ENCODE data around the gene CYP17A1. TPM values are rescaled to one million over a fixed set of nuclear protein-coding genes. Genes with fewer than 3 reads are reported as not detected.
A peak's percentile ranks its signal among the peaks of the same experiment; 100 is the strongest.

CYP17A1 gene
- total and polyA plus RNA-seq, 2 donors: 0.14 to 0.32 TPM

DNA sequence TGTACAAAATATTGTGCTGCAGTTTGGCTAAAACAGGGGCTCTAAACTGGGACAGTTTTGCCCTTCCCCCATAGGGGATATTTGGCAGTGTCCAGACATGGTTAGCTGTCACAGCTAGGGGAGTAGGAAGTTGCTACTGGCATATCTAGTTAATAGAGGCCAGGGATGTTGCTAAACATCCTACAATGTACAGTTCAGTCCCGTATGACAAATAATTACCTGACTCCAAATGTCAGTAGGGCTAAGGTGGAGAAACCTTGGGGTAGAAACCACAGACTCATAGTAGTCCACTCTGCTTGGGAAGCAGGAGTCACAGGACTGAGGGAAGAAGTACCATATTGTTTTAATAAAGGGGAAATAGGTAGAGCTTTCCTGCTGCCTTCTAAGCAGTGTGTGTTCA is 53.6 kb downstream of the CYP17A1 start:
- Histone ChIP-seq H3K4me3 (ENCODE audit: low read length in 2 of 2) (no peak overlapping the region), H3K27me3 (ENCODE audit: control insufficient read depth in 2 of 2, insufficient read depth in 1 of 2, low read length in 1 of 2) (no peaks in the 10 kb centered on the region), H3K36me3 (ENCODE audit: control insufficient read depth in 2 of 2, insufficient read depth in 2 of 2, low read length in 1 of 2) (peaks cover 11 to 23% of the 10 kb centered on the region in 2 donors), H3K9me3 (ENCODE audit: control insufficient read depth in 2 of 2, insufficient read depth in 1 of 2, low read length in 1 of 2) (no peaks in the 10 kb centered on the region), H3K27ac (ENCODE audit: low read depth in 1 of 2, low read length in 1 of 2) (peak overlapping the region; percentile 45 to 81), H3K4me1 (ENCODE audit: control insufficient read depth in 2 of 2, insufficient read depth in 2 of 2, low read length in 2 of 2) (peaks cover 4 to 61% of the 10 kb centered on the region in 2 donors)
- no peak for DNase-seq (ENCODE audit: low read depth in 6 of 9, low spot score in 9 of 9)
- WGBS: 85% methylated on average over 1 of the region's 1 CpG

DNA sequence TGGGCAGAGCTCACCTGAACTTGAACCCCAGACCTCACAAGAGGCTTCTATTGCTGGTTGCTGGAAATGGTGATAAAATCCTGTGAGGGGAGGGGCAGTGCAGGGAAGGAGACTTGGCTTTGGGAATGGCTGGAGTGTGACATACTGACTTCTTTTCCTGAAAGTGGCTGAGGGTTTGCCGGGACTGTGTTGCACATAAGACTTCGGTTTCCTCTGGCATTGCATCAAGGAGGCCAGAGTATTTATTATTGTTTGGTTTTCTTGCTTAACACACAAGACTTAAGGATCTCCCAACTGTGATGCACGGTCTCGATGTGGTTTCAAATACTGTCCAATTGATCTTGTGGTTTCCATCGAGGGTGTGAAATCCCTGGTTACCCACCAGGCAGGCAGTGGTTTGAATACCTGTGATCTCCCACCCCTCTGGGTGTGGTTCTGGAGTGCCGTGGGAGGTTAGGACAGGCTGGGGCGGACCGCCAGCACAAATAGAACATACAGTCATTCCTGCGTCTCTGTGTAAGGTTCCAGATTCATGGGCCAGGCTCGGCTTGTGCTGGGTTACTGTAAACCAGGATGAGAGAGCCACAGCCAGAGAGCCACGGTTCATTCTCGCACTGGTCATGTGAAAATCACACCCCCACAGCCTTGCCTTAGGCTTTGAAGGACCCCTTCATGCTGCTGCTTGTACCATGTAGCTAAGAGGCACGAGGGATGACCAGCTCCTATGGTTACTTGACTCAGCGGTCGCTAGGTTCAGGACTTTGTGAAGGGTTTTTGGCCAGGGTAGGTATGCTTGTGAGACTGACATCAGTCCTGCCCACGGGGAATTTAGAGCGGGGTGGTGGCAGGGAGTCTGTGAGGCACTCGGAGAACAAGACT is 54.3 kb downstream of the CYP17A1 start:
- 91% methylated on average over 18 of the region's 18 CpGs for WGBS
- Histone ChIP-seq H3K9me3 (ENCODE audit: control insufficient read depth in 2 of 2, insufficient read depth in 1 of 2, low read length in 1 of 2) (no peaks in the 10 kb centered on the region), H3K27me3 (ENCODE audit: control insufficient read depth in 2 of 2, insufficient read depth in 1 of 2, low read length in 1 of 2) (no peaks in the 10 kb centered on the region), H3K4me3 (ENCODE audit: low read length in 2 of 2) (no peak overlapping the region), H3K4me1 (ENCODE audit: control insufficient read depth in 2 of 2, insufficient read depth in 2 of 2, low read length in 2 of 2) (peaks cover 5 to 68% of the 10 kb centered on the region in 2 donors), H3K27ac (ENCODE audit: low read depth in 1 of 2, low read length in 1 of 2) (peak overlapping the region; percentile 45 to 89), H3K36me3 (ENCODE audit: control insufficient read depth in 2 of 2, insufficient read depth in 2 of 2, low read length in 1 of 2) (peaks cover 11 to 23% of the 10 kb centered on the region in 2 donors)
- DNase-seq (ENCODE audit: low read depth in 6 of 9, low spot score in 9 of 9): no peak

DNA sequence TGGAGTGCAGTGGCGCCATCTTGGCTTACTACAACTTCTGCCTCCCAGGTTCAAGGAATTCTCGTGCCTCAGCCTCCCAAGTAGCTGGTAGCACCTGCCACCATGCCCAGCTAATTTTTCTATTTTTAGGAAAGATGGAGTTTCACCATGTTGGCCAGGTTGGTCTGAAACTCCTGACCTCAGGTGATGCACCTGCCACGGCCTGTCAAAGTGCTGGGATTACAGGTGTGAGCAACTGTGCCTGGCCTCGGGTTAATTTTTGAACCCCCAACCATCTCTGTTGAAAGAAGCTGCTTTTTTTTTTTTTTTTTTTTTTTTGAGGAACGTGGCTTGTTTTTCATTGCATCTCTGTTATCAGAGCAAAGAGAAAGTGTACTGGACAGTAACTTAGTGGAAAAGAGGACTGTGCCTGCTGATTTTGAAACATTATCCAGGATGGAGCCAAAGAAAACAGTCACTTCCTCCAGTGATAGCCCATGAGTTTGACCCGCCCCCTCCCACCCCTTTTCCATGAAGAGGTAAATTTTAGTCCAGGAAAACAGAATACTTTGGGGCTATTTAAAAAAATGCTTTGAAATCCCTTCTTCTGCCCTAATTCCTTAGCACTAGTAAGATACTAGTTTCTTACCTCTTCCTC is 55.2 kb downstream of the CYP17A1 start:
- Histone ChIP-seq H3K9me3 (ENCODE audit: control insufficient read depth in 2 of 2, insufficient read depth in 1 of 2, low read length in 1 of 2) (no peaks in the 10 kb centered on the region), H3K27me3 (ENCODE audit: control insufficient read depth in 2 of 2, insufficient read depth in 1 of 2, low read length in 1 of 2) (no peaks in the 10 kb centered on the region), H3K4me3 (ENCODE audit: low read length in 2 of 2) (no peak overlapping the region), H3K27ac (ENCODE audit: low read depth in 1 of 2, low read length in 1 of 2) (peak overlapping the region; percentile 45 to 89), H3K4me1 (ENCODE audit: control insufficient read depth in 2 of 2, insufficient read depth in 2 of 2, low read length in 2 of 2) (peaks cover 8 to 76% of the 10 kb centered on the region in 2 donors), H3K36me3 (ENCODE audit: control insufficient read depth in 2 of 2, insufficient read depth in 2 of 2, low read length in 1 of 2) (peaks cover 8 to 23% of the 10 kb centered on the region in 2 donors)
- DNase-seq (ENCODE audit: low read depth in 6 of 9, low spot score in 9 of 9): no peak
- 96% methylated on average over 6 of the region's 6 CpGs for WGBS

DNA sequence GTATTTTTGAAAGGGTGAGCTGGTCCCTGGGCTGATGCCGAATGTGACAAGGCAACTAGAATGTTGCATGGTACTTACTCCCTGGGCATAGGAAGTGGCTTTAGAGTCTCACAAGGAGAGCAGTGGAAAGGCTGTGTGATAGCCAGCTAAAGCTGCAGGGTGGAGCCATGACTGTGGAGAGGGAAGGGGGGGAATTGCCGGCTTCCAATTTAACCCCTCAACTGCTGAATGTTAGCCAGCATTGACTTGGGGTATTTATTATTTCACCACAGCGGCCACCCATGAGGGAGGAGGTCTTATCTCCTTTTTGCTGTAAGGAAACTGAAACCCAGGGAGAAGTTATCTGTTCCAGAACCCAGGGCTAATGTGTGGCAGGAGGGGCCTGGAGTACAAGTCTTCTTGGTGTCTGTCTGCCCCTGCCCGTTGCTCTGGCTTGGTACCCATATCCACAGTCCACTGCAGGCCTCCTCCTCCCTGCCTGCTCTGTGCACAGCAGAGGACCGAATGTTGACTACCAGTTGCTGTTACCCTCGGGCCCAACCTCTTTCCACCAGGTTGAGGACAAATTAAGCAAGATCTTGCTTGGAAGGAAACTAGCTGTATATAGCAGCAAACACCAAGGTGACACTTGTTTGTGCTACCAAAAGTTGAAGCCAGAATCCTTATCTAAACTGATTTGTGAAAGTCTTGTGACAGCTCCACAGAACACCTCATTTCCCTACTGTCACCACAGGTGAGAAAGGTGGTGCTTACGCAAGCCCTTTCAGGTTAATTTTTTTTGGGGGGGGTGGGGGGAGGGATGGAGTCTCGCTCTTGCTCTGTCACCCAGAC is 55.9 kb downstream of the CYP17A1 start:
- DNase-seq (ENCODE audit: low read depth in 6 of 9, low spot score in 9 of 9): no peak
- Histone ChIP-seq H3K4me3 (ENCODE audit: low read length in 2 of 2) (no peak overlapping the region), H3K9me3 (ENCODE audit: control insufficient read depth in 2 of 2, insufficient read depth in 1 of 2, low read length in 1 of 2) (no peaks in the 10 kb centered on the region), H3K36me3 (ENCODE audit: control insufficient read depth in 2 of 2, insufficient read depth in 2 of 2, low read length in 1 of 2) (peaks cover 8 to 20% of the 10 kb centered on the region in 2 donors), H3K27me3 (ENCODE audit: control insufficient read depth in 2 of 2, insufficient read depth in 1 of 2, low read length in 1 of 2) (no peaks in the 10 kb centered on the region), H3K4me1 (ENCODE audit: control insufficient read depth in 2 of 2, insufficient read depth in 2 of 2, low read length in 2 of 2) (peaks cover 15 to 78% of the 10 kb centered on the region in 2 donors), H3K27ac (ENCODE audit: low read depth in 1 of 2, low read length in 1 of 2) (peak overlapping the region; percentile 62 to 89)
- WGBS: 85% methylated on average over 8 of the region's 8 CpGs

Other genes with a start within 250 kb of the CYP17A1 start
- 21.7 TPM for gene TRIM8, start 192.9 kb downstream of the CYP17A1 start, total RNA-seq
- 65.5 TPM for gene TRIM8, start 192.9 kb downstream of the CYP17A1 start, polyA plus RNA-seq
- gene ARL3, start 123.0 kb downstream of the CYP17A1 start, total RNA-seq: 4.7 TPM
- 8.3 TPM for gene ARL3, start 123.0 kb downstream of the CYP17A1 start, polyA plus RNA-seq
- 14.9 TPM for gene SFXN2, start 122.8 kb downstream of the CYP17A1 start, total RNA-seq
- 10.8 TPM for gene SFXN2, start 122.8 kb downstream of the CYP17A1 start, polyA plus RNA-seq
- 30.7 TPM for gene WBP1L, start 93.5 kb downstream of the CYP17A1 start, total RNA-seq
- gene WBP1L, start 93.5 kb downstream of the CYP17A1 start, polyA plus RNA-seq: 75.9 TPM
- gene BORCS7, start 16.8 kb upstream of the CYP17A1 start, total RNA-seq: 18.8 TPM
- 33.5 TPM for gene BORCS7, start 16.8 kb upstream of the CYP17A1 start, polyA plus RNA-seq
- gene AS3MT, start 32.1 kb upstream of the CYP17A1 start, total RNA-seq: 5.2 TPM
- gene AS3MT, start 32.1 kb upstream of the CYP17A1 start, polyA plus RNA-seq: 6.4 TPM
- gene CNNM2, start 80.9 kb upstream of the CYP17A1 start, total RNA-seq: 1.5 TPM
- gene CNNM2, start 80.9 kb upstream of the CYP17A1 start, polyA plus RNA-seq: 2.1 TPM

Measured in thymus (tissue), 11 donors.